ENCODE results near the gene ZHX3. TPM values are rescaled to one million over a fixed set of nuclear protein-coding genes. Genes with fewer than 3 reads are reported as not detected.
A peak's percentile ranks its signal among the peaks of the same experiment; 100 is the strongest.

Gene ZHX3
- total and polyA plus RNA-seq, 2 of the 4 experiments (the other 2 are of a cell fraction), result 25.0 to 28.0 TPM

- intact Hi-C loops (cut with micrococcal nuclease), result loop anchor here (1.0 kb wide), 1 partner anchor 8 kb away; no protein-coding TSS in a partner anchor
- Histone ChIP-seq H2BK15ac (ENCODE audit: low read depth, low read length) (no peak overlapping the region), H3K4me2 (ENCODE audit: low read depth, low read length) (peak overlapping the region; percentile 38), H3K56ac (ENCODE audit: extremely low read depth, insufficient read depth, low read length) (no peak overlapping the region), H2BK5ac (ENCODE audit: low read depth, low read length, poor library complexity, severe bottlenecking) (peak overlapping the region; percentile 78), H3K9me1 (ENCODE audit: insufficient read depth, low read length) (peaks cover 20% of the 10 kb centered on the region), H3K4me3 (ENCODE audit: insufficient read depth, low read depth, low read length) (no peak overlapping the region), H3K4me1 (ENCODE audit: control insufficient read depth, insufficient read depth, low read length) (peaks cover 17% of the 10 kb centered on the region), H3K23ac (ENCODE audit: low read depth, low read length) (no peak overlapping the region), H3K18ac (ENCODE audit: low read depth, low read length) (peak overlapping the region; percentile 18; the same call in 1 of the 2 replicates), H3K27ac (ENCODE audit: insufficient read depth, low read length) (peak overlapping the region; percentile 46; the same call in 1 of the 2 replicates), H2BK120ac (ENCODE audit: low read depth, low read length) (no peak overlapping the region), H3K36me3 (ENCODE audit: control insufficient read depth, insufficient read depth, low read length) (no peaks in the 10 kb centered on the region), H3K9me3 (ENCODE audit: control insufficient read depth, insufficient read depth, low read length) (no peaks in the 10 kb centered on the region), H2AFZ (replicated peaks; ENCODE audit: low read length, poor library complexity) (no peak overlapping the region), H3K79me1 (ENCODE audit: low read depth in 1 of 2, low read length in 2 of 2) (peaks cover 49 to 80% of the 10 kb centered on the region in 2 experiments), H2AK9ac (replicated peaks; ENCODE audit: low read depth, low read length, poor library complexity) (no peak overlapping the region), H2AK5ac (ENCODE audit: low read depth, low read length) (peak overlapping the region; percentile 31), H3K4ac (ENCODE audit: low read depth, low read length) (0 out of 2 replicates have a peak overlapping the region, but pooled peaks have one; percentile 5), H3K14ac (replicated peaks; ENCODE audit: low read depth, low read length) (peak overlapping the region; percentile 33; the same call in 1 of the 2 replicates), H4K91ac (ENCODE audit: insufficient read depth, low read depth, low read length) (no peak overlapping the region), H4K20me1 (ENCODE audit: insufficient read depth, low read length) (peaks cover 54% of the 10 kb centered on the region), H3K9ac (ENCODE audit: low read depth, low read length) (no peak overlapping the region), H3K27me3 (ENCODE audit: control insufficient read depth, insufficient read depth, low read length) (no peaks in the 10 kb centered on the region), H4K8ac (ENCODE audit: low read depth in 2 of 2, low read length in 2 of 2) (no peak overlapping the region; a peak in 1 of 4 replicates), H2BK20ac (ENCODE audit: low read depth, low read length) (no peak overlapping the region), H4K5ac (ENCODE audit: low read depth, low read length) (no peak overlapping the region)
- dilution Hi-C loops (cut with HindIII; ENCODE audit: low sequenced_read_pairs, unreplicated experiment), result no loop called here
- DNase-seq, result peak; percentile 86
- no TSS peak for BruUV-seq (replicated peaks)
- in situ Hi-C loops (cut with MboI; ENCODE audit: low sequenced_read_pairs), result no loop called here
- no peak for TF ChIP-seq POLR2A (IDR thresholded peaks at IDR 0.05; ENCODE audit: low read depth, low read length)
- TF ChIP-seq CEBPB (IDR thresholded peaks at IDR 0.05; ENCODE audit: low read depth, low read length), result peak; percentile 61
- TF ChIP-seq SMC3 (IDR thresholded peaks at IDR 0.05; ENCODE audit: low read depth, low read length), result no peak
- no peak for TF ChIP-seq RFX5 (IDR thresholded peaks at IDR 0.05; ENCODE audit: low read depth, low read length)
- TF ChIP-seq CHD1 (IDR thresholded peaks at IDR 0.05; ENCODE audit: low read depth, low read length), result no peak
- TF ChIP-seq BHLHE40 (IDR thresholded peaks at IDR 0.05; ENCODE audit: low read depth, low read length), result peak; percentile 70; the same call in 1 of the 2 replicates
- no CpG with 5 or more reads among the region's 1 CpG for whole genome bisulfite sequencing, 2 experiments (ENCODE audit: extremely low coverage in 2 of 2, insufficient read length in 1 of 2)
- ATAC-seq (ENCODE audit: low read depth), result peak; percentile 67
- ChIA-PET POLR2A (ENCODE audit: unreplicated experiment) (no interaction called here), CTCF (interaction anchor here (1.4 kb wide), 1 partner anchor 16 kb away, joined by 5 read pairs; no protein-coding TSS in a partner anchor)
Observed at GRCh38 chr20:41308290-41308711, 9.2 kb downstream of the ZHX3 start.
